HCT116 (cell line): Measurements from ENCODE around the gene CALHM2. TPM values are rescaled to one million over a fixed set of nuclear protein-coding genes. Genes with fewer than 3 reads are reported as not detected.

ENCODE experiments used
- ATAC-seq: fragments of 200-7000 bp; cut with Tn5 transposase; 2 replicates; pipeline ENCODE4 v1.9.1; 2020; ENCODE audit warnings: mild to moderate bottlenecking, moderate library complexity
- BruUV-seq: library from RNA; stranded (reverse); fragments of 400-500 nt; replicated peaks from 2 replicates; lab custom pipeline; 2021; lab: Mats Ljungman, UMichigan
- CTCF ChIA-PET: fragments of 300-600 bp; sonication (Branson Sonifier 250); formaldehyde crosslinking; loops from one replicate; lab custom pipeline; 2021; ENCODE audit warnings: antibody characterized with exemption; lab: Charles Lee
- POLR2A ChIA-PET: fragments of 300-600, 350-600 bp; sonication (Branson Sonifier 250); formaldehyde crosslinking; loops from one replicate; lab custom pipeline; 2021; ENCODE audit warnings: antibody characterized with exemption; lab: Charles Lee
- RAD21 ChIA-PET, 2 experiments: fragments of 300-600 bp; sonication (Branson Sonifier 250); formaldehyde crosslinking; loops; one replicate each; lab custom pipeline; 2023; ENCODE audit warnings: low total read pairs in 2 of 2; ENCODE audit not compliant: uncharacterized antibody in 2 of 2, unreplicated experiment in 2 of 2, low non-redundant PET in 1 of 2; lab: Charles Lee
- DNase-seq: peaks from one replicate; pipeline ENCODE4 v3.0.0-alpha.2; 2010; ENCODE audit warnings: low read depth, low spot score
- H2AFZ ChIP-seq: fragments of 200-600 bp; shearing (Covaris generic), sonication (generic); 2 replicates; pipeline ENCODE4 v1.6.1; 2017; ENCODE audit warnings: low read depth, mixed run types, mixed read lengths, antibody characterized with exemption, low read length; ENCODE audit not compliant: poor library complexity, severe bottlenecking
- H3K27ac ChIP-seq: 2 replicates; pipeline ENCODE4 v1.5.1; 2012; ENCODE audit warnings: low read depth, low read length
- H3K27me3 ChIP-seq: fragments of 200-600 bp; sonication (generic); 2 replicates; pipeline ENCODE4 v1.6.1; 2016; ENCODE audit warnings: mixed run types, low read length, mixed read lengths; ENCODE audit not compliant: insufficient read depth
- H3K36me3 ChIP-seq, 2 experiments: fragments of 200-500 bp in 1 of 2; fragments of 200-600 bp in 1 of 2; sonication (Bioruptor generic) in 1 of 2; sonication (generic) in 1 of 2; 2 replicates each; pipeline versions ENCODE4 v1.5.1 to v1.6.1; 2014 to 2016; ENCODE audit warnings: low read length in 2 of 2, inconsistent platforms in 1 of 2, mixed read lengths in 1 of 2, mixed run types in 1 of 2; ENCODE audit not compliant: insufficient read depth in 2 of 2, control insufficient read depth in 1 of 2
- H3K4me1 ChIP-seq, 2 experiments: fragments of 200-600 bp in 1 of 2; sonication (generic) in 1 of 2; 2 replicates each; pipeline versions ENCODE4 v1.5.1 to v1.6.1; 2012 to 2017; ENCODE audit warnings: low read length in 2 of 2, inconsistent platforms in 1 of 2, mild to moderate bottlenecking in 1 of 2, mixed read lengths in 1 of 2, mixed run types in 1 of 2, moderate library complexity in 1 of 2; ENCODE audit not compliant: insufficient read depth in 2 of 2, control insufficient read depth in 1 of 2
- H3K4me2 ChIP-seq: fragments of 200-600 bp; sonication (generic); 2 replicates; pipeline ENCODE4 v1.6.1; 2017; ENCODE audit warnings: mixed run types, low read length, mixed read lengths
- H3K4me3 ChIP-seq, 2 experiments: fragments of 200-600 bp in 1 of 2; sonication (generic) in 1 of 2; replicated peaks in 1 of 2; 2 replicates each; pipeline ENCODE4 v1.5.1; 2011 to 2016; ENCODE audit warnings: low read length in 2 of 2, control low read depth in 1 of 2, low read depth in 1 of 2, mild to moderate bottlenecking in 1 of 2, mixed read lengths in 1 of 2, mixed run types in 1 of 2
- H3K79me2 ChIP-seq: fragments of 200-600 bp; sonication (generic); 2 replicates; pipeline ENCODE4 v1.6.1; 2017; ENCODE audit warnings: mild to moderate bottlenecking, mixed run types, low read length, moderate library complexity, mixed read lengths; ENCODE audit not compliant: insufficient read depth
- H3K9ac ChIP-seq: fragments of 200-600 bp; sonication (generic); 2 replicates; pipeline ENCODE4 v1.6.1; 2016; ENCODE audit warnings: low read length, mixed read lengths
- H3K9me2 ChIP-seq: fragments of 200-600 bp; sonication (generic), shearing (Covaris generic); 2 replicates; pipeline ENCODE4 v1.6.1; 2017; ENCODE audit warnings: mixed run types, mild to moderate bottlenecking, moderate library complexity; ENCODE audit not compliant: insufficient read depth
- H3K9me3 ChIP-seq, 2 experiments: fragments of 200-500 bp in 1 of 2; fragments of 200-600 bp in 1 of 2; sonication (Bioruptor generic) in 1 of 2; sonication (generic) in 1 of 2; 2 replicates each; pipeline ENCODE4 v1.6.1; 2014 to 2017; ENCODE audit warnings: low read length in 2 of 2, mixed read lengths in 2 of 2, inconsistent platforms in 1 of 2, low read depth in 1 of 2, mild to moderate bottlenecking in 1 of 2, mixed run types in 1 of 2, moderate library complexity in 1 of 2; ENCODE audit not compliant: control insufficient read depth in 1 of 2, insufficient read depth in 1 of 2
- H4K20me1 ChIP-seq: fragments of 200-600 bp; sonication (generic), shearing (Covaris generic); 2 replicates; pipeline ENCODE4 v1.6.1; 2017; ENCODE audit warnings: mixed run types, mild to moderate bottlenecking, moderate library complexity; ENCODE audit not compliant: insufficient read depth
- CBX3 ChIP-seq: IDR thresholded peaks from 2 replicates; pipeline ENCODE4 v1.6.1; 2012; ENCODE audit warnings: low read depth
- CTCF ChIP-seq, 3 experiments: fragments of 200-600 bp in 1 of 3; sonication (generic) in 1 of 3; IDR thresholded peaks in 2 of 3; conservative IDR thresholded peaks in 1 of 3; 2 replicates each; pipeline ENCODE4 v1.5.1; 2012 to 2017; ENCODE audit warnings: low read depth in 2 of 3, low read length in 2 of 3, antibody characterized with exemption in 1 of 3, borderline replicate concordance in 1 of 3, control low read depth in 1 of 3, mild to moderate bottlenecking in 1 of 3, mixed read lengths in 1 of 3, mixed run types in 1 of 3, moderate library complexity in 1 of 3; ENCODE audit not compliant: insufficient read depth in 1 of 3
- EGR1 ChIP-seq: IDR thresholded peaks from 2 replicates; pipeline ENCODE4 v1.6.1; 2012; ENCODE audit warnings: low read depth
- ELF1 ChIP-seq: IDR thresholded peaks from 2 replicates; pipeline ENCODE4 v1.6.1; 2012; ENCODE audit warnings: low read depth, borderline replicate concordance
- EZH2 ChIP-seq: fragments of 200-600 bp; sonication (generic); IDR thresholded peaks from 2 replicates; pipeline ENCODE4 v1.6.1; 2017; ENCODE audit warnings: antibody characterized with exemption, mixed run types
- FOSL1 ChIP-seq: IDR thresholded peaks from 2 replicates; pipeline ENCODE4 v1.6.1; 2012; ENCODE audit warnings: low read depth
- JUND ChIP-seq: IDR thresholded peaks from 2 replicates; pipeline ENCODE4 v1.6.1; 2012
- MAX ChIP-seq: IDR thresholded peaks from 2 replicates; pipeline ENCODE4 v1.6.1; 2012
- POLR2A ChIP-seq: IDR thresholded peaks from 2 replicates; pipeline ENCODE4 v1.7.0; 2011; ENCODE audit warnings: borderline replicate concordance; ENCODE audit not compliant: insufficient read depth, insufficient read length; ENCODE audit errors: extremely low read depth
- RAD21 ChIP-seq: IDR thresholded peaks from 2 replicates; pipeline ENCODE4 v1.6.1; 2012; ENCODE audit warnings: low read depth, mild to moderate bottlenecking
- SIN3A ChIP-seq: IDR thresholded peaks from 2 replicates; pipeline ENCODE4 v1.6.1; 2012; ENCODE audit warnings: low read depth
- SP1 ChIP-seq: IDR thresholded peaks from 2 replicates; pipeline ENCODE4 v1.6.1; 2012; ENCODE audit warnings: low read depth
- SRF ChIP-seq: IDR thresholded peaks from 2 replicates; pipeline ENCODE4 v1.6.1; 2012; ENCODE audit warnings: low read depth
- YY1 ChIP-seq: IDR thresholded peaks from 2 replicates; pipeline ENCODE4 v1.6.1; 2011; ENCODE audit warnings: low read length, low read depth, moderate library complexity, mild to moderate bottlenecking; ENCODE audit not compliant: insufficient replicate concordance; ENCODE audit errors: extremely low read depth
- ZBTB33 ChIP-seq: IDR thresholded peaks from 2 replicates; pipeline ENCODE4 v1.6.1; 2011; ENCODE audit warnings: mild to moderate bottlenecking, low read length, moderate library complexity; ENCODE audit not compliant: insufficient replicate concordance; ENCODE audit errors: extremely low read depth
- ZFX ChIP-seq: fragments of 450-650 bp; IDR thresholded peaks from 2 replicates; pipeline ENCODE4 v1.6.1; 2017
- ZNF274 ChIP-seq: fragments of 200-500 bp; sonication (Bioruptor generic); IDR thresholded peaks from 2 replicates; pipeline ENCODE4 v1.6.1; 2014; ENCODE audit warnings: mild to moderate bottlenecking, low read depth, low read length, inconsistent platforms
- intact Hi-C: fragments of 100-400 bp; cut with micrococcal nuclease; formaldehyde crosslinking; loops from 2 replicates; pipeline ENCODE4 v1.10.0; 2022
- total RNA-seq: library from RNA; stranded (reverse); gene quantifications from one replicate; pipeline ENCODE4 v1.2.1, GENCODE V29; 2021; ENCODE audit not compliant: unreplicated experiment

Gene CALHM2
- total RNA-seq, 1 experiment from 2014 or later: 46.1 TPM

GRCh38 chr10:103448746-103449145 lies 3.4 kb downstream of the CALHM2 start:
- Histone ChIP-seq H4K20me1 (no peaks in the 10 kb centered on the region), H3K9ac (no peak overlapping the region), H2AFZ (no peak overlapping the region), H3K9me3 (no peaks in the 10 kb centered on the region), H3K27ac (no peak overlapping the region), H3K79me2 (peaks cover 9% of the 10 kb centered on the region; the same call in 1 of the 2 replicates), H3K36me3 (peaks cover 47 to 53% of the 10 kb centered on the region in 2 experiments), H3K4me2 (peak overlapping the region; percentile 7; the same call in 1 of the 2 replicates), H3K4me3 (no peak overlapping the region), H3K4me1 (peaks cover 11 to 52% of the 10 kb centered on the region in 2 experiments; a peak in 3 of 4 replicates), H3K27me3 (no peaks in the 10 kb centered on the region), H3K9me2 (no peaks in the 10 kb centered on the region)
- ATAC-seq (no peak), DNase-seq (no peak)
- intact Hi-C loops: no loop called here
- ChIA-PET CTCF (no interaction called here), POLR2A (no interaction called here), RAD21 (interaction anchor here in 1 of 2 experiments (0.7 kb wide), 1 partner anchor 17 kb away, joined by 3 read pairs; no protein-coding TSS in a partner anchor)
- no peak for TF ChIP-seq ELF1
- TF ChIP-seq MAX: no peak
- TF ChIP-seq FOSL1: no peak
- no peak for TF ChIP-seq SRF
- TF ChIP-seq EGR1: no peak
- no peak for TF ChIP-seq CBX3
- no peak for TF ChIP-seq ZFX
- no peak for TF ChIP-seq POLR2A
- TF ChIP-seq CTCF (IDR thresholded peaks at IDR 0.05 in 2 of 3, conservative IDR thresholded peaks at IDR 0.05 in 1 of 3; ENCODE audit: borderline replicate concordance in 1 of 3, insufficient read depth in 1 of 3, low read depth in 2 of 3, low read length in 2 of 3): no peak
- TF ChIP-seq SP1: no peak
- no peak for TF ChIP-seq RAD21
- no peak for TF ChIP-seq SIN3A
- TF ChIP-seq JUND: no peak
- TF ChIP-seq ZBTB33: no peak
- TF ChIP-seq YY1: no peak
- TF ChIP-seq ZNF274: no peak
- no peak for TF ChIP-seq EZH2
- BruUV-seq: no TSS peak
